ENCODE measurements around the gene ZMYND11.

DNA sequence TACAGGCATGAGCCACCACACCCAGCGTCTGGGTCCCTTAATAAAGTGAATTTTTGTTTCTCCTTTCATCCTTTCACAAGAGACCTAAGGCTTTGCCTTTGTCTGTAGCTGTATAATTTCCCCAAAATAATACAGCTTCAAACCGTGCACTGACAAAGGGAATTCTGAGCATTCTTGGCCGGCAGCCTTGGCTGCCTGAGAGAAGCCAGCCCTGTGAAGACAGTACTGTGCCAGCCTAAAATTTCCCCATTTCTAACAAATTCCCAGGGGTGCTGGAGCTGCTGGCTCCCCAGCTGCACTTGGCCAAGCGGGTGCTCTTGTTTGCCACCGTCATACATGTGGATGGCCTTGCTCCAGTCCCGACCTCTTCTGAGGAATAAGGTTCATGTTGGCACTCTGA, 106.2 kb downstream of the ZMYND11 start:
- TF ChIP-seq, protein P1, sequence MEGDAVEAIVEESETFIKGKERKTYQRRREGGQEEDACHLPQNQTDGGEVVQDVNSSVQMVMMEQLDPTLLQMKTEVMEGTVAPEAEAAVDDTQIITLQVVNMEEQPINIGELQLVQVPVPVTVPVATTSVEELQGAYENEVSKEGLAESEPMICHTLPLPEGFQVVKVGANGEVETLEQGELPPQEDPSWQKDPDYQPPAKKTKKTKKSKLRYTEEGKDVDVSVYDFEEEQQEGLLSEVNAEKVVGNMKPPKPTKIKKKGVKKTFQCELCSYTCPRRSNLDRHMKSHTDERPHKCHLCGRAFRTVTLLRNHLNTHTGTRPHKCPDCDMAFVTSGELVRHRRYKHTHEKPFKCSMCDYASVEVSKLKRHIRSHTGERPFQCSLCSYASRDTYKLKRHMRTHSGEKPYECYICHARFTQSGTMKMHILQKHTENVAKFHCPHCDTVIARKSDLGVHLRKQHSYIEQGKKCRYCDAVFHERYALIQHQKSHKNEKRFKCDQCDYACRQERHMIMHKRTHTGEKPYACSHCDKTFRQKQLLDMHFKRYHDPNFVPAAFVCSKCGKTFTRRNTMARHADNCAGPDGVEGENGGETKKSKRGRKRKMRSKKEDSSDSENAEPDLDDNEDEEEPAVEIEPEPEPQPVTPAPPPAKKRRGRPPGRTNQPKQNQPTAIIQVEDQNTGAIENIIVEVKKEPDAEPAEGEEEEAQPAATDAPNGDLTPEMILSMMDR (IDR thresholded peaks at IDR 0.05), result no peak
- TF ChIP-seq POLR2A (IDR thresholded peaks at IDR 0.05), result no peak
